ENCODE data around the gene RS1. TPM values are rescaled to one million over a fixed set of nuclear protein-coding genes. Genes with fewer than 3 reads are reported as not detected.

Gene RS1
- 1 to 10 TPM; 3.8 to 5.2 TPM for total RNA-seq
- polyA plus RNA-seq (ENCODE audit: insufficient read length in 6 of 6): under 1 TPM; 0.15 to 0.31 (median 0.23) TPM
- long read RNA-seq, donor 1: 0 reads
- long read RNA-seq, donor 2: 0 reads
- long read RNA-seq, donor 3: 0 reads
- long read RNA-seq, donor 4, partial matches to known transcripts: 1 of 6 reads
- long read RNA-seq, donor 4, other reads (novel, unspliced or antisense): 5 of 6 reads
- long read RNA-seq, donor 5: 0 reads
- long read RNA-seq, donor 6: 0 reads
- long read RNA-seq, donor 7: 0 reads
- long read RNA-seq, donor 8: 0 reads
- long read RNA-seq, donor 9: 0 reads
- long read RNA-seq, donor 10, partial matches to known transcripts: 0 of 5 reads
- long read RNA-seq, donor 10, other reads (novel, unspliced or antisense): 5 of 5 reads
- long read RNA-seq, donor 11: 0 reads
- long read RNA-seq, donor 12: 0 reads

- no peak for ATAC-seq
- Histone ChIP-seq H3K4me1 (no peaks in the 10 kb centered on the region), H3K9me3 (no peaks in the 10 kb centered on the region), H3K4me3 (no peak within 1 kb of the TSS), H3K27ac (no peak within 1 kb of the TSS), H3K27me3 (peaks cover 0 to 2% of the 10 kb centered on the region in 2 donors), H3K36me3 (no peaks in the 10 kb centered on the region)
- intact Hi-C loops (cut with DNase I): no loop called here
- DNase-seq: no peak
- no peak for TF ChIP-seq CTCF (IDR thresholded peaks at IDR 0.05)
Measured at GRCh38 chrX:18672008-18672407, at the start of gene RS1. Gene RS1, minus strand, starts transcription at chrX:18672108. Its CDS starts 40 bp downstream, at chrX:18672068.

DNA sequence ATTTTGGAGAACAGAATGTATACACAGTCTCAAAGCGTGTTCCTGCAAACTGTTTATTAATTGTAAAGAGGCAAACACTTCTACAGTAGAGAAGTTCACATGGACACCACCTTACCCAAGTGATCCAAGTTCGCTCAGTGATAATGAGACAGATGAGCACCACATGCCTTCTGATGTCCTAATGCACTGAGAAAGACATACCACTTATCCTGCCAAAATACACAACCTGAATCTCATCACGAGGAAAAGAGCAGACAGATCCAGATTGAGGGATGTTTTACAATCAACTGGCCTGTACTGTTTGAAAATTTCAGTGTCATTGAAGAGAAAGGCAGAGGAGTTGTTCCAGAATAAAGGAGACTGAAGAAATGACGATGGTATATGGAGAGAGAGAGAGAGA lies 47.9 kb upstream of the RS1 start:
- no peak for TF ChIP-seq CTCF (IDR thresholded peaks at IDR 0.05)
- ATAC-seq (no peak), DNase-seq (no peak)
- Histone ChIP-seq H3K4me3 (no peak overlapping the region), H3K36me3 (no peaks in the 10 kb centered on the region), H3K27ac (no peak overlapping the region), H3K27me3 (no peaks in the 10 kb centered on the region), H3K4me1 (no peaks in the 10 kb centered on the region), H3K9me3 (no peaks in the 10 kb centered on the region)
- intact Hi-C loops (cut with DNase I): no loop called here

- ATAC-seq: no peak
- H3K9me3 ChIP-seq: no peaks in the 10 kb centered on the region
- no peak overlapping the region for H3K4me3 ChIP-seq
- H3K27ac ChIP-seq: no peak overlapping the region
- intact Hi-C loops (cut with DNase I): no loop called here
- no peaks in the 10 kb centered on the region for H3K36me3 ChIP-seq
- H3K27me3 ChIP-seq: no peaks in the 10 kb centered on the region
- no peak for TF ChIP-seq CTCF (IDR thresholded peaks at IDR 0.05)
- no peak for DNase-seq
- H3K4me1 ChIP-seq: no peaks in the 10 kb centered on the region
Measured at GRCh38 chrX:18714910-18715309, 43.0 kb upstream of the RS1 start.

GRCh38 chrX:18709833-18710232 lies 37.9 kb upstream of the RS1 start:
- no peak for TF ChIP-seq CTCF (IDR thresholded peaks at IDR 0.05)
- Histone ChIP-seq H3K4me3 (no peak overlapping the region), H3K27ac (no peak overlapping the region), H3K27me3 (peaks cover 0 to 5% of the 10 kb centered on the region in 2 donors), H3K4me1 (no peaks in the 10 kb centered on the region), H3K9me3 (no peaks in the 10 kb centered on the region), H3K36me3 (no peaks in the 10 kb centered on the region)
- intact Hi-C loops (cut with DNase I): no loop called here
- no peak for DNase-seq
- no peak for ATAC-seq

DNA sequence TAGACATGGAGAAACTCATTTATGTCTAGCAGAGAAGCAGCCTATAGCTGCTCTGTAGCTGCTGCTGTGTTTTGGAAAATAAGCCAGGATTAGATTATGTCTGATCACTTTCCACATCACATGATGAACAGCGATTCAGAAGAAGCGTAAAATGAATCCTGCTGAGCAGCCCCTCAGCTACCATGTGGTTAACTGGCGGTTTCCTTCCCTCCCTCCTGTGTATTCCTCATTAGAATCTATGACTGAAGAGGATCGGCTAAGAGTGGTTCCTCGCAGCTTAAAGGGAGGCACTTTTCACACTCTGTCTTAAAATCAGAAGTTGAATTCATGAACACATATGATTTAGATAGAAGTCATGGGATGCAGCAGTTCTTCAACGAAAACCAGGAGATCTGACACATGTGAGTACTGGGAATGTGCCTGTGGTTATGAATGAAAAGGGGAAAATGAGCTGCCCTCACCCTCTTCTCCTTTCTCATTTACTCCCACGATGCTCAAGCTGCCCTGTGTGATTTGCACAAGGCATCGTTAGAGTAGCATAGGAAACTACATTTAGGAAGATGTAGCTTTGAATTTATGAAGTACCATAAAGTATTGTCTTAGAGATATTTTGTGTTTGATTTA lies 35.6 kb upstream of the RS1 start, which contains the start of gene PPEF1:
PPEF1 (plus strand) TSS at position 220 of the 624 bp plus-strand sequence; CDS start at position 356, 136 bp downstream.
- Histone ChIP-seq H3K9me3 (no peaks in the 10 kb centered on the region), H3K36me3 (no peaks in the 10 kb centered on the region), H3K4me3 (no peak within 1 kb of the TSS), H3K4me1 (peaks cover 0 to 3% of the 10 kb centered on the region in 2 donors), H3K27ac (no peak within 1 kb of the TSS), H3K27me3 (peaks cover 0 to 5% of the 10 kb centered on the region in 2 donors)
- no peak for ATAC-seq
- intact Hi-C loops (cut with DNase I): no loop called here
- no peak for DNase-seq
- no peak for TF ChIP-seq CTCF (IDR thresholded peaks at IDR 0.05)

Measured in left lung (tissue), 14 donors.